Parietal lobe (tissue), 2 donors: ENCODE measurements around the gene SH2B2. TPM values are rescaled to one million over a fixed set of nuclear protein-coding genes. Genes with fewer than 3 reads are reported as not detected.

Experiments
- small RNA-seq: library from RNA; depleted of rRNA; stranded (forward); fragments of <200 nt; gene quantifications from one replicate; pipeline ENCODE3, GENCODE V24; 2014; ENCODE audit warnings: low replicate concordance
- total RNA-seq: library from RNA; depleted of rRNA; stranded (reverse); fragments of >200 nt; gene quantifications from one replicate; pipeline ENCODE4 v1.2.3, GENCODE V29; 2014

The SH2B2 gene
- total RNA-seq: 16.0 TPM

GRCh38 chr7:102286237-102287110 is at the start of gene SH2B2:
Gene SH2B2, plus strand, starts transcription at chr7:102286868. Its CDS starts 13,683 bp downstream, at chr7:102300551.

GRCh38 chr7:102356344-102356743 is 69.7 kb downstream of the SH2B2 start, which contains the start of gene SPDYE6:
Gene SPDYE6, minus strand, starts transcription at chr7:102356444. Its CDS starts 421 bp downstream, at chr7:102356023.

Small RNA genes lying within 50 kb of the gene (small RNA-seq; reads per million reads assigned to genes)
- gene AC005088.1 (not detected), gene MIR4285 (not detected), gene RF00019 (not detected)

Other genes with a start within 250 kb of the SH2B2 start
- not detected for gene SPDYE6, start 69.6 kb downstream of the SH2B2 start, total RNA-seq
- gene PRKRIP1, start 109.5 kb downstream of the SH2B2 start, total RNA-seq: 24.4 TPM
- gene ORAI2, start 146.7 kb downstream of the SH2B2 start, total RNA-seq: 27.5 TPM
- 16.3 TPM for gene ALKBH4, start 178.0 kb downstream of the SH2B2 start, total RNA-seq
- 45.4 TPM for gene LRWD1, start 178.1 kb downstream of the SH2B2 start, total RNA-seq
- gene POLR2J, start 192.1 kb downstream of the SH2B2 start, total RNA-seq: 14.1 TPM
- gene RASA4B, start 230.9 kb downstream of the SH2B2 start, total RNA-seq: 19.4 TPM